SH-SY5Y (cell line): ENCODE measurements around the gene CTRB2.

Source experiments
- GATA2 ChIP-seq: IDR thresholded peaks from 2 replicates; pipeline ENCODE4 v1.6.1; 2011; ENCODE audit warnings: mild to moderate bottlenecking, low read depth, low read length
- GATA3 ChIP-seq: IDR thresholded peaks from 2 replicates; pipeline ENCODE4 v1.6.1; 2011; ENCODE audit warnings: low read depth, mild to moderate bottlenecking, low read length, moderate library complexity

DNA sequence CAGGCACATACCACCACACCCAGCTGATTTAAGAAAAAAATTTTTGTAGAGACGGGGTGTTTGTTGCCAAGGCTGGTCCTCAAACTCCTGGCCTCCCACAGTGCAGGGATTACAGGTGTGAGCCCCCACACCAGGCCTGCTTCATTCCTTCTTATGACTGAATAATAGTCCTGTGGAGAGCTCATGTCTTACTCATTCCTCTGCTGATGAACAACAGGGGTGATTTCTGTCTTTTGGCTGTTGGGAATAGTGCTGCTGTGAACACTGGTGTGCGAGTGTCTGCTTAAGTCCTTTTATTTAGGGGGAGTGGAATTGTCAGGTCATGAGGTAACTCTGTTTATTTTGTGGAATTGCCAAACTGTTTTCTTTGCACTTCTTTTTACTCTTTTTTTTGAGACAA, 9.2 kb upstream of the CTRB2 start:
- TF ChIP-seq GATA3 (no peak), GATA2 (no peak)
